Kidney (tissue), 14 donors: Measurements from ENCODE around the gene TAS1R3. TPM values are rescaled to one million over a fixed set of nuclear protein-coding genes. Genes with fewer than 3 reads are reported as not detected.

ENCODE experiments used
- DNase-seq, 5 donors: peaks; one replicate each; pipeline ENCODE4 v3.0.0-alpha.2; 2013 to 2020
- FAIRE-seq: peaks from 2 replicates; lab custom pipeline; 2012; peaks lifted over from hg19 to GRCh38; lab: Jason Lieb, UNC
- H3K27ac ChIP-seq, 2 donors: one replicate each; pipeline ENCODE4 v1.7.0; 2013; ENCODE audit warnings: low read depth in 2 of 2, low read length in 2 of 2, inconsistent platforms in 1 of 2
- H3K27me3 ChIP-seq: one replicate; pipeline ENCODE4 v1.7.1; 2013; ENCODE audit warnings: low read length, inconsistent platforms; ENCODE audit not compliant: control insufficient read depth, insufficient read depth
- H3K36me3 ChIP-seq, 3 donors: one replicate each; pipeline versions ENCODE4 v1.7.0 to v1.7.1; 2013; ENCODE audit warnings: low read length in 3 of 3, control low read depth in 1 of 3, inconsistent platforms in 1 of 3; ENCODE audit not compliant: insufficient read depth in 3 of 3, control insufficient read depth in 2 of 3
- H3K4me1 ChIP-seq, 3 donors: one replicate each; pipeline versions ENCODE4 v1.7.0 to v1.7.1; 2013; ENCODE audit warnings: low read length in 3 of 3, inconsistent platforms in 1 of 3, low read depth in 1 of 3; ENCODE audit not compliant: control insufficient read depth in 2 of 3, insufficient read depth in 2 of 3
- H3K4me3 ChIP-seq, 3 donors: one replicate each; pipeline versions ENCODE4 v1.7.0 to v1.8.1; 2013; ENCODE audit warnings: low read length in 3 of 3, control low read depth in 1 of 3, inconsistent platforms in 1 of 3
- H3K9ac ChIP-seq, 3 donors: one replicate each; pipeline versions ENCODE4 v1.7.0 to v1.7.1; 2013; ENCODE audit warnings: low read length in 3 of 3, control low read depth in 1 of 3, inconsistent platforms in 1 of 3
- H3K9me3 ChIP-seq, 3 donors: one replicate each; pipeline versions ENCODE4 v1.7.0 to v1.7.1; 2013; ENCODE audit warnings: low read length in 3 of 3, control low read depth in 1 of 3, inconsistent platforms in 1 of 3; ENCODE audit not compliant: control insufficient read depth in 2 of 3, insufficient read depth in 1 of 3
- intact Hi-C: fragments of 100-400 bp; cut with DNase I; formaldehyde crosslinking; loops from one replicate; pipeline ENCODE4 v1.11.1; 2022
- polyA plus RNA-seq: library from polyadenylated mRNA; stranded (reverse); fragments of 350-450 nt; fragmentation: Illumina TruSeq; extraction: RNeasy Lipid Tissue Mini Kit (QIAGEN cat#74804); gene quantifications from one replicate; pipeline ENCODE4 v1.2.3, GENCODE V29; 2014; ENCODE audit warnings: low read depth, low replicate concordance; ENCODE audit not compliant: insufficient read depth
- total RNA-seq: library from RNA; stranded (reverse); fragmentation: NEBNext Ultra II Directional; extraction: Animal tissue kit (Norgen Biotek cat#: 25700); gene quantifications from one replicate; pipeline ENCODE4 v1.2.1, GENCODE V29; 2021
- TF ChIP-seq, protein P1 (sequence below): IDR thresholded peaks from 3 replicates; pipeline ENCODE4 v1.5.1; 2012; ENCODE audit warnings: mild to moderate bottlenecking, moderate library complexity, borderline replicate concordance; ENCODE audit not compliant: insufficient read depth; ENCODE audit errors: extremely low read depth
- donor health status: control.
- donor health status: control.
- donor health status: control.
- donor health status: control.
- donor health status: control.
- donor health status: DM: yes; HTN: yes; CAD: no.
- donor health status: Normal renal cell carcinoma (clear cell type).

Gene TAS1R3
- total and polyA plus RNA-seq, 2 donors from 2014 or later: 0.15 to 1.3 TPM

- FAIRE-seq (no peak), DNase-seq (no peak)
- peaks cover 0 to 5% (median 0%) of the 10 kb centered on the region in 3 donors for H3K4me1 ChIP-seq
- H3K9me3 ChIP-seq: no peaks in the 10 kb centered on the region
- H3K27me3 ChIP-seq: no peaks in the 10 kb centered on the region
- H3K36me3 ChIP-seq: no peaks in the 10 kb centered on the region
- TF ChIP-seq, protein P1, sequence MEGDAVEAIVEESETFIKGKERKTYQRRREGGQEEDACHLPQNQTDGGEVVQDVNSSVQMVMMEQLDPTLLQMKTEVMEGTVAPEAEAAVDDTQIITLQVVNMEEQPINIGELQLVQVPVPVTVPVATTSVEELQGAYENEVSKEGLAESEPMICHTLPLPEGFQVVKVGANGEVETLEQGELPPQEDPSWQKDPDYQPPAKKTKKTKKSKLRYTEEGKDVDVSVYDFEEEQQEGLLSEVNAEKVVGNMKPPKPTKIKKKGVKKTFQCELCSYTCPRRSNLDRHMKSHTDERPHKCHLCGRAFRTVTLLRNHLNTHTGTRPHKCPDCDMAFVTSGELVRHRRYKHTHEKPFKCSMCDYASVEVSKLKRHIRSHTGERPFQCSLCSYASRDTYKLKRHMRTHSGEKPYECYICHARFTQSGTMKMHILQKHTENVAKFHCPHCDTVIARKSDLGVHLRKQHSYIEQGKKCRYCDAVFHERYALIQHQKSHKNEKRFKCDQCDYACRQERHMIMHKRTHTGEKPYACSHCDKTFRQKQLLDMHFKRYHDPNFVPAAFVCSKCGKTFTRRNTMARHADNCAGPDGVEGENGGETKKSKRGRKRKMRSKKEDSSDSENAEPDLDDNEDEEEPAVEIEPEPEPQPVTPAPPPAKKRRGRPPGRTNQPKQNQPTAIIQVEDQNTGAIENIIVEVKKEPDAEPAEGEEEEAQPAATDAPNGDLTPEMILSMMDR: peak; percentile 67
- intact Hi-C loops: loop anchor here (10.0 kb wide), 1 partner anchor 165 kb away; no protein-coding TSS in a partner anchor
- no peak overlapping the region for H3K4me3 ChIP-seq
- H3K27ac ChIP-seq: no peak overlapping the region
- no peak overlapping the region for H3K9ac ChIP-seq
These were observed 40.8 kb upstream of the TAS1R3 start for GRCh38 chr1:1290238-1290731.

DNA sequence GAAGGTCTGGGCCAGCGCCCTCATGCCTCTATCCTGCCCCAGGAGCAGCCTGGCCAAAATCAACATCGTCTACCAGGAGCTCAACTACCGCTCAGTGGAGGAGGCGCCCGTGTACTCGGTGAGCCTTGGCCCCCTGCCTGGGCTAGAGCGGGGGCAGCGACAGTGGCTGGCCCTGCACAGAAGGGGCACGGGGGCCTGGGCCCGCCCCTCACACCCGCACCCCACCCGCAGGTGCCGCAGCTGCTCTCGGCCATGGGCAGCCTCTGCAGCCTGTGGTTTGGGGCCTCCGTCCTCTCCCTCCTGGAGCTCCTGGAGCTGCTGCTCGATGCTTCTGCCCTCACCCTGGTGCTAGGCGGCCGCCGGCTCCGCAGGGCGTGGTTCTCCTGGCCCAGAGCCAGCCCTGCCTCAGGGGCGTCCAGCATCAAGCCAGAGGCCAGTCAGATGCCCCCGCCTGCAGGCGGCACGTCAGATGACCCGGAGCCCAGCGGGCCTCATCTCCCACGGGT is 40.0 kb upstream of the TAS1R3 start:
- DNase-seq (no peak), FAIRE-seq (no peak)
- H3K27ac ChIP-seq: no peak overlapping the region
- H3K4me1 ChIP-seq: peaks cover 0 to 5% (median 0%) of the 10 kb centered on the region in 3 donors
- no peaks in the 10 kb centered on the region for H3K9me3 ChIP-seq
- no peak overlapping the region for H3K9ac ChIP-seq
- H3K27me3 ChIP-seq: no peaks in the 10 kb centered on the region
- TF ChIP-seq, protein P1: no peak
- intact Hi-C loops: loop anchor here (10.0 kb wide), 1 partner anchor 166 kb away; no protein-coding TSS in a partner anchor
- H3K36me3 ChIP-seq: no peaks in the 10 kb centered on the region
- no peak overlapping the region for H3K4me3 ChIP-seq

- no peak overlapping the region for H3K27ac ChIP-seq
- H3K9me3 ChIP-seq: no peaks in the 10 kb centered on the region
- H3K27me3 ChIP-seq: no peaks in the 10 kb centered on the region
- no peak overlapping the region for H3K4me3 ChIP-seq
- H3K9ac ChIP-seq: no peak overlapping the region
- H3K4me1 ChIP-seq: peaks cover 0 to 5% (median 0%) of the 10 kb centered on the region in 3 donors
- intact Hi-C loops: loop anchor here (10.0 kb wide), 1 partner anchor 167 kb away; no protein-coding TSS in a partner anchor
- no peak for FAIRE-seq
- peak in 4 of 5 donors; percentile 77 to 89 (median 84) for DNase-seq
- no peaks in the 10 kb centered on the region for H3K36me3 ChIP-seq
- TF ChIP-seq, protein P1: peak; percentile 71
These were observed 39.3 kb upstream of the TAS1R3 start for GRCh38 chr1:1291548-1292441.
